Parathyroid adenoma (tissue), 2 donors: Measurements from ENCODE around the gene GORASP1.

Experiments used
- H2AFZ ChIP-seq: fragments of 300-600 bp; sonication (generic); one replicate; pipeline ENCODE4 v1.7.0; 2017; ENCODE audit warnings: antibody characterized with exemption, mild to moderate bottlenecking
- H3K27ac ChIP-seq: fragments of 300-600 bp; sonication (generic); one replicate; pipeline ENCODE4 v1.7.0; 2017
- H3K27me3 ChIP-seq: fragments of 300-600 bp; sonication (generic); one replicate; pipeline ENCODE4 v1.7.0; 2017; ENCODE audit warnings: low read length; ENCODE audit not compliant: control insufficient read depth, insufficient read depth
- H3K36me3 ChIP-seq: fragments of 300-600 bp; sonication (generic); one replicate; pipeline ENCODE4 v1.7.0; 2017; ENCODE audit warnings: low read length; ENCODE audit not compliant: control insufficient read depth, insufficient read depth
- H3K4me1 ChIP-seq: fragments of 300-600 bp; sonication (generic); one replicate; pipeline ENCODE4 v1.7.0; 2017; ENCODE audit warnings: control low read depth
- H3K4me2 ChIP-seq: fragments of 300-600 bp; sonication (generic); one replicate; pipeline ENCODE4 v1.7.0; 2017; ENCODE audit warnings: low read length
- H3K4me3 ChIP-seq: fragments of 300-600 bp; sonication (generic); one replicate; pipeline ENCODE4 v1.7.0; 2017; ENCODE audit warnings: low read depth, low read length
- H3K79me2 ChIP-seq: fragments of 300-600 bp; sonication (generic); one replicate; pipeline ENCODE4 v1.7.0; 2017; ENCODE audit warnings: control low read depth
- H3K9ac ChIP-seq: fragments of 300-600 bp; sonication (generic); one replicate; pipeline ENCODE4 v1.7.0; 2017; ENCODE audit warnings: mild to moderate bottlenecking
- H3K9me3 ChIP-seq: fragments of 300-600 bp; sonication (generic); one replicate; pipeline ENCODE4 v1.7.0; 2017; ENCODE audit warnings: low read length; ENCODE audit not compliant: control insufficient read depth
- CTCF ChIP-seq: fragments of 300-600 bp; sonication (generic); IDR thresholded peaks from one replicate; pipeline ENCODE4 v1.7.0; 2017; ENCODE audit warnings: antibody characterized with exemption, mild to moderate bottlenecking
- donor health status: primary hyperparathyroidism.

The GORASP1 gene

GRCh38 chr3:39109086-39109485 is 1.7 kb upstream of the GORASP1 start:
- Histone ChIP-seq H2AFZ (no peak overlapping the region), H3K9ac (no peak overlapping the region), H3K4me1 (peaks cover 4% of the 10 kb centered on the region), H3K27ac (no peak overlapping the region), H3K79me2 (peaks cover 19% of the 10 kb centered on the region), H3K27me3 (no peaks in the 10 kb centered on the region), H3K36me3 (no peaks in the 10 kb centered on the region), H3K4me3 (no peak overlapping the region), H3K9me3 (no peaks in the 10 kb centered on the region), H3K4me2 (no peak overlapping the region)
- TF ChIP-seq CTCF, result no peak

DNA sequence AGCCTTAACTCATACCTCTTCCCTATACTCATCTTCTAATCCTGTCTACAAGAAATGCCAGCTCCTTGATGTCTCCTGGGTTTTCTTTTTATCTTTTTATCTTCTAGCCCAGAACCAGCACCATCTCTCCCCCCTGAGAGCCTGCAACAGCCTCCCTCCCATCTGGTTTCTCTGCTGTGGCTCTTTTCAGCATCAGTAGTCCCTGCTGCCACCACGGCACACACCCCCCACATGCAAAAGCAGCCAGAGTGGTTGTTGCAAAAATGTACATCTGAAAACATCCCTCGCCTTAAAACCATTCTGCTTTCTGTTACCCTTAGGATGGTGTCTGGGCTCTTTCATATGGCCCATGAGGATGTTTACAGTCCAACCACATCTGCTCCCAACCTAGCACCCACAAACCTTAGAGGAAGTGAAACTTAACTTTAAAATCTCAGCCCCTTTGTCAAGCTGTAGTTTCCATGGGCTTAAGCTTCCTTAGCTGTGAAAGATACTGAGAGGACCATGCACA is 828 bp upstream of the GORASP1 start:
- H3K9ac ChIP-seq, result no peak overlapping the region
- H3K4me2 ChIP-seq, result peak overlapping the region; percentile 98
- H3K4me1 ChIP-seq, result peaks cover 4% of the 10 kb centered on the region
- peak overlapping the region; percentile 79 for H2AFZ ChIP-seq
- H3K27me3 ChIP-seq, result no peaks in the 10 kb centered on the region
- peak overlapping the region; percentile 99 for H3K4me3 ChIP-seq
- peaks cover 19% of the 10 kb centered on the region for H3K79me2 ChIP-seq
- TF ChIP-seq CTCF, result no peak
- peak overlapping the region; percentile 34 for H3K27ac ChIP-seq
- H3K9me3 ChIP-seq, result no peaks in the 10 kb centered on the region
- no peaks in the 10 kb centered on the region for H3K36me3 ChIP-seq

DNA sequence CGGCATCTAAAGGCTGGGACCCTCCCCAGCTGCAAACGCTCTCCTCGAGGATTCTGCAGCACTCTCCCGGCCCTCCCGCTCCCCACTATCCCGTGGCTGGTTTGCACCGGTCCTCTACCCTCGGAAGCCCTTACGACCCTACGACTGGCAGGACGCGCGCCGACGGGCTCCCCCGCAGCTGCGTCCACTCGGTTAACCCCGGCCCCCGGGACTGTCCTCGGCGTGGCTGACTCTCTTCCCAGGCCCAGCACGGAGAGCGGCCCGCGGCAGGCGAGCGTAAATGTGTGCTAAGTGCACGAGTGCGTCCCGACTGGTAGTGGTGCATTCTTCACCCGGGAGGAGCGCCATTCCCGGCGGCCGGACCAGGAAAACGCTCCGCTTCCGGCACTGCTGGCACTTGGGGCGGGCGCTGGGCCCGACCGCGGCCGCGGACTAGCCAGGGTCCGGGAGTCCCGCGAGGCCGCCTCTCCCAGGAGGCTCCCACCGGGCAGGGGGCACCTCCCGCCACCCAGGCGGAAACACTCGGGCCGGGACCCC is 508 bp downstream of the GORASP1 start:
- H3K79me2 ChIP-seq, result peaks cover 19% of the 10 kb centered on the region
- H3K4me2 ChIP-seq, result peak overlapping the region; percentile 98
- H3K4me3 ChIP-seq, result peak overlapping the region; percentile 99
- peaks cover 4% of the 10 kb centered on the region for H3K4me1 ChIP-seq
- peak overlapping the region; percentile 79 for H2AFZ ChIP-seq
- peak; percentile 2 for TF ChIP-seq CTCF
- peak overlapping the region; percentile 34 for H3K27ac ChIP-seq
- peak overlapping the region; percentile 72 for H3K9ac ChIP-seq
- no peaks in the 10 kb centered on the region for H3K36me3 ChIP-seq
- H3K9me3 ChIP-seq, result no peaks in the 10 kb centered on the region
- H3K27me3 ChIP-seq, result no peaks in the 10 kb centered on the region

DNA sequence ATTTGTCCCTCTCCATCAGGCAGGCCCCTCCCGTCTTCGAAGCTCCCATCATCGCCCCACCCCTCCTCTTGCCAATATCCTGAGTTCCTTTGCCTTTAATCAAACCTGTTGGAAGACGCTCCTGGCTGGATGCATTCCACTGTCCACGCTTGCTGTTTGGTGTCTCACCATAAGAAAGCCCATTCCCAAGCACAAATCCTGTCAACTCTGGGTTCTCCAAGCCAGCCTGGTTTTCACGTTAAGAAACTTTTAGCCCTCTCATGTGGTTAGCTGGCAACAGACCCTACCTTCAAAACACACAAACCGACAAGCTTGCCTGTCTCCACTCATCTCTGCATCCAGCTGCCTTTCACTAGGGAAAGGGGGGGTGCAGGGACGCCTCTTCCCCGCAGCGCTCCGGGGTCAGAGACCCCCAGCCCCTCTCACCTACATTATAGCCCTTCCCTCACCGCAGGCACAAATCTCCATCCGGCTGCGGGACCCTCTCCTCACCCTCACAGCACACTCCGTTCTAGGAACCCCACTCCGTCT is 1.1 kb downstream of the GORASP1 start:
- H3K9ac ChIP-seq, result no peak overlapping the region
- peaks cover 4% of the 10 kb centered on the region for H3K4me1 ChIP-seq
- no peaks in the 10 kb centered on the region for H3K9me3 ChIP-seq
- H3K4me3 ChIP-seq, result peak overlapping the region; percentile 99
- TF ChIP-seq CTCF, result no peak
- no peaks in the 10 kb centered on the region for H3K27me3 ChIP-seq
- peak overlapping the region; percentile 79 for H2AFZ ChIP-seq
- peak overlapping the region; percentile 98 for H3K4me2 ChIP-seq
- peaks cover 19% of the 10 kb centered on the region for H3K79me2 ChIP-seq
- H3K27ac ChIP-seq, result peak overlapping the region; percentile 34
- no peaks in the 10 kb centered on the region for H3K36me3 ChIP-seq

DNA sequence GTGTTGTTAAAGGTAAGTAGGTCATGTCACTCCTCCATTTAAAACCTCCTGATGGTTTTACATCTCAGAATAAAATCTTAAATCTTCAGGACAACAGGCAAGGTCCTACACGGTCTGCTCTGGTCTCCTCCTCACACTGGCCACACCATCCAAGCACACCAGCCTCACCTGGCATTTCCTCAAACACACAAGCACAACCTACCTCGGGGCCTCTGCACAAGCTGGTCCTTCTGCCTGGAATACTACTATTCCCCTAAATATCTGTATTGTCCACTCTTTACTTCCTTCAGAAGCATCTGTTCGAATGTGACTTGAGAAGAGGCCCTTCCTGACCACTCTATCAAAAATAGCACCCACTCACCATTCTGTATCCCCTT is 1.8 kb downstream of the GORASP1 start:
- Histone ChIP-seq H3K27ac (no peak overlapping the region), H3K4me3 (no peak overlapping the region), H3K36me3 (no peaks in the 10 kb centered on the region), H3K9ac (no peak overlapping the region), H3K4me2 (peak overlapping the region; percentile 98), H3K79me2 (peaks cover 19% of the 10 kb centered on the region), H3K9me3 (no peaks in the 10 kb centered on the region), H3K4me1 (peaks cover 4% of the 10 kb centered on the region), H2AFZ (no peak overlapping the region), H3K27me3 (no peaks in the 10 kb centered on the region)
- TF ChIP-seq CTCF, result no peak
